Measurements from ENCODE around the gene IDUA.

Gene IDUA

DNA sequence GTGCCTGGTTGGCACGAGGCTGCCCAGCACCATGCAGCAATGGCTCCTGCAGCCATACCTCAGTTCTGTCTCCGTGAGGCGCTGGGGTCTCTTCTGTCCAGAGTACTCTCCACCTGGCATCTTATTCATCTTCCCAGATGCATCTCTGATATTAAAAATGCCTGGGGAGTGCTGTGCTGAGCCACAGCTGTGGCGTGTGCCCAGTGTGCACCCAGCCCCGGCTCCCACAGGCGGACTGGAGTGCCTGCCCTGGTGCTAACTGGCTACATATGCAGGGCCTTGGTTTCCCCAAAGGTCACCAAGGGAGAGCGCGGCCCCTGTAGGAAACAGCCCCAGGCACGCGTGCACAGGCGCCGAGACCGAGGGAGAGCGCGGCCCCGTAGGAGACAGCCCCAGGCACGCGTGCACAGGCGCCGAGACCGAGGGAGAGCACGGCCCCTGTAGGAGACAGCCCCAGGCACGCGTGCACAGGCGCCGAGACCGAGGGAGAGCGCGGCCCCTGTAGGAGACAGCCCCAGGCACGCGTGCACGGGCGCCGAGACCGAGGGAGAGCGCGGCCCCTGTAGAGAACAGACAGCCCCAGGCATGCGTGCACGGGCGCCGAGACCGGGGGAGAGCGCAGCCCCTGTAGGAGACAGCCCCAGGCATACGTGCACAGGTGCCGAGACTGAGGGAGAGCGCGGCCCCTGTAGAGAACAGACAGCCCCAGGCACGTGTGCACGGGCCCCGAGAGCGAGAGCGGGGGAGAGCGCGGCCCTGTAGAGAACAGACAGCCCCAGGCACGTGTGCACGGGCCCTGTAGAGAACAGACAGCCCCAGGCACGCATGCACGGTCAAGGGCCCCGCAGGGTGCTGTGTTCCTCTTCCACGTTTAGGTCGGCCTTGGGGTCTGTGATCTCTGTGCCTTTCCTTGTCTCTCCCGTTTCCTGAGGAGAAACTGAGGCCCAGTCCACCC is 40.0 kb upstream of the IDUA start:
- H3K4me3 ChIP-seq (ENCODE audit: insufficient read depth, low read length, poor library complexity, severe bottlenecking): no peak overlapping the region
- H3K9me2 ChIP-seq (replicated peaks; ENCODE audit: insufficient read depth, low read length): no peaks in the 10 kb centered on the region
- no peaks in the 10 kb centered on the region for H4K20me1 ChIP-seq (ENCODE audit: low read depth, low read length)
- no peak overlapping the region for H2AFZ ChIP-seq (ENCODE audit: low read depth, low read length, severe bottlenecking)
- no peak overlapping the region for H3K4me2 ChIP-seq (ENCODE audit: low read depth, low read length, poor library complexity, severe bottlenecking)
- no peaks in the 10 kb centered on the region for H3K9me3 ChIP-seq (ENCODE audit: insufficient read depth, low read length)
- H3K9ac ChIP-seq (ENCODE audit: low read length): no peak overlapping the region
- H3F3A ChIP-seq (ENCODE audit: insufficient read depth): no peaks in the 10 kb centered on the region
- H3K79me2 ChIP-seq (ENCODE audit: insufficient read depth, low read length): no peaks in the 10 kb centered on the region
- H3K36me3 ChIP-seq (ENCODE audit: low read length): no peaks in the 10 kb centered on the region
- H3K27ac ChIP-seq (ENCODE audit: low read depth, low read length): no peak overlapping the region
- TF ChIP-seq, protein P1, sequence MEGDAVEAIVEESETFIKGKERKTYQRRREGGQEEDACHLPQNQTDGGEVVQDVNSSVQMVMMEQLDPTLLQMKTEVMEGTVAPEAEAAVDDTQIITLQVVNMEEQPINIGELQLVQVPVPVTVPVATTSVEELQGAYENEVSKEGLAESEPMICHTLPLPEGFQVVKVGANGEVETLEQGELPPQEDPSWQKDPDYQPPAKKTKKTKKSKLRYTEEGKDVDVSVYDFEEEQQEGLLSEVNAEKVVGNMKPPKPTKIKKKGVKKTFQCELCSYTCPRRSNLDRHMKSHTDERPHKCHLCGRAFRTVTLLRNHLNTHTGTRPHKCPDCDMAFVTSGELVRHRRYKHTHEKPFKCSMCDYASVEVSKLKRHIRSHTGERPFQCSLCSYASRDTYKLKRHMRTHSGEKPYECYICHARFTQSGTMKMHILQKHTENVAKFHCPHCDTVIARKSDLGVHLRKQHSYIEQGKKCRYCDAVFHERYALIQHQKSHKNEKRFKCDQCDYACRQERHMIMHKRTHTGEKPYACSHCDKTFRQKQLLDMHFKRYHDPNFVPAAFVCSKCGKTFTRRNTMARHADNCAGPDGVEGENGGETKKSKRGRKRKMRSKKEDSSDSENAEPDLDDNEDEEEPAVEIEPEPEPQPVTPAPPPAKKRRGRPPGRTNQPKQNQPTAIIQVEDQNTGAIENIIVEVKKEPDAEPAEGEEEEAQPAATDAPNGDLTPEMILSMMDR (IDR thresholded peaks at IDR 0.05; ENCODE audit: insufficient read depth, low read length, poor library complexity, severe bottlenecking): no peak
- no peak for TF ChIP-seq EZH2phosphoT487 (conservative IDR thresholded peaks at IDR 0.05; ENCODE audit: low read length)
- no peaks in the 10 kb centered on the region for H3K27me3 ChIP-seq (ENCODE audit: low read length)

DNA sequence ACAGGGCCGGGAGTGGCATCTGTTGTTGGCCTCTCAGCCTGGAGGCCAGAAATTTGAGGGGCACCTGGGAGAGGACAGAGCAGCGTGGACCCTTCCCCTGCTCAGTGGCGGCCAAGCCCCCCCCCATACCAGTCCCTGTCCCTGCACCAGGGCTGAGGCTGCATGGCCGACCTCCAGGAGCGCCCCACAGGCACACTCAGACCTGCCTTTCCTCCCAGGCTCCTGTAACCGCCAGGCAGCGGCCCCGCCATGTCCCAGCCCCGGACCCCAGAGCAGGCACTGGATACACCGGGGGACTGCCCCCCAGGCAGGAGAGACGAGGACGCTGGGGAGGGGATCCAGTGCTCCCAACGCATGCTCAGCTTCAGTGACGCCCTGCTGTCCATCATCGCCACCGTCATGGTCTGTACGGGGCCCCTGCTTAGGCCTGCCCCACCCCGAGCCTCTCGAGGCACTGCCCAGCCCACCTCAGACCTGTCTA is 39.3 kb upstream of the IDUA start:
- Histone ChIP-seq H2AFZ (ENCODE audit: low read depth, low read length, severe bottlenecking) (no peak overlapping the region), H3F3A (ENCODE audit: insufficient read depth) (no peaks in the 10 kb centered on the region), H3K27me3 (ENCODE audit: low read length) (no peaks in the 10 kb centered on the region), H3K27ac (ENCODE audit: low read depth, low read length) (no peak overlapping the region), H3K4me3 (ENCODE audit: insufficient read depth, low read length, poor library complexity, severe bottlenecking) (no peak overlapping the region), H3K36me3 (ENCODE audit: low read length) (no peaks in the 10 kb centered on the region), H3K79me2 (ENCODE audit: insufficient read depth, low read length) (no peaks in the 10 kb centered on the region), H3K4me2 (ENCODE audit: low read depth, low read length, poor library complexity, severe bottlenecking) (no peak overlapping the region), H3K9me3 (ENCODE audit: insufficient read depth, low read length) (no peaks in the 10 kb centered on the region), H3K9me2 (replicated peaks; ENCODE audit: insufficient read depth, low read length) (no peaks in the 10 kb centered on the region), H4K20me1 (ENCODE audit: low read depth, low read length) (no peaks in the 10 kb centered on the region), H3K9ac (ENCODE audit: low read length) (no peak overlapping the region)
- no peak for TF ChIP-seq EZH2phosphoT487 (conservative IDR thresholded peaks at IDR 0.05; ENCODE audit: low read length)
- TF ChIP-seq, protein P1 (IDR thresholded peaks at IDR 0.05; ENCODE audit: insufficient read depth, low read length, poor library complexity, severe bottlenecking): no peak

DNA sequence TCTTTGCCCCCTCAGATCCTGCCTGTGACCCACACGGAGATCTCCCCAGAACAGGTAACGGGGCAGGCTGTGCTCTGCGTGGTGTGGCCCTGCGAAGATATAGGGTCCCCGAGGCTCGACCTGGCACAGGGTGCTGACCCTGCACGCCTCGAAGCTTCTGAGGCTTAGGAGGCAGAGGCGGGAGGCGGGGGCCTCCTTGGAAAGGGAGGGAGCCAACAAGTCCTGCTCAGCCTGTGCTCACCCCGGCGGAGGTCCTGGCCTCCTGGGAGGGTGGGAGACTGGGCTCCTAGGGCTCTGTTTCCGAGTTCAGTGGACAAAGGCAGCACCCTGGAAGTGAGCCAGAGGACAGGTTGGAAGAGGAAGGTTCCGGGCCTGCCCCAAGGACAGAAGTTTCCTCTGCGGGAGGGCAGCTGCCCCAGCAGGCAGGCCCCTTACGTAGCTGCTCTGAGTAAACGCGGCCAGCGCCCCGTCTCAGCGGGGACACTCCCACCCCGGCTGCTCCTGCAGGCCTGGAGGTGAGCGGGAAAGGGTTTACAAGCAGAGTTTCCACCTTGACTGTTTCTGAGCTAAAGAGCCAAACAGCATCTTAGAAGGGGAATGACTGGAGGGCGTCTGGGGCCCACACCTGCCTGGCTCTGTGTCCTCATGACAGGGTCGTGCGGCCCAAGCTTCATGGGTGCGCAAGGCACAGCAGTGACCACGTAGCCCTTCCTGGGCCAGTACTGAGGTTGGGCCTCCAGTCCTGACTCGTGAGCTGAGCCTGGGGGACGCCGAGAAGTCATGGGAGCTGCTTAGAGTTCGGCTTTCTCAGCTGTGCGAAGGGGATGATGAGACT is 38.5 kb upstream of the IDUA start:
- Histone ChIP-seq H3K9me3 (ENCODE audit: insufficient read depth, low read length) (no peaks in the 10 kb centered on the region), H3K4me2 (ENCODE audit: low read depth, low read length, poor library complexity, severe bottlenecking) (no peak overlapping the region), H3K4me3 (ENCODE audit: insufficient read depth, low read length, poor library complexity, severe bottlenecking) (no peak overlapping the region), H3K36me3 (ENCODE audit: low read length) (no peaks in the 10 kb centered on the region), H2AFZ (ENCODE audit: low read depth, low read length, severe bottlenecking) (no peak overlapping the region), H3F3A (ENCODE audit: insufficient read depth) (no peaks in the 10 kb centered on the region), H4K20me1 (ENCODE audit: low read depth, low read length) (no peaks in the 10 kb centered on the region), H3K27ac (ENCODE audit: low read depth, low read length) (no peak overlapping the region), H3K9me2 (replicated peaks; ENCODE audit: insufficient read depth, low read length) (no peaks in the 10 kb centered on the region), H3K27me3 (ENCODE audit: low read length) (no peaks in the 10 kb centered on the region), H3K79me2 (ENCODE audit: insufficient read depth, low read length) (no peaks in the 10 kb centered on the region), H3K9ac (ENCODE audit: low read length) (no peak overlapping the region)
- TF ChIP-seq, protein P1 (IDR thresholded peaks at IDR 0.05; ENCODE audit: insufficient read depth, low read length, poor library complexity, severe bottlenecking): no peak
- no peak for TF ChIP-seq EZH2phosphoT487 (conservative IDR thresholded peaks at IDR 0.05; ENCODE audit: low read length)

Measured in SU-DHL-6 (cell line).